ENCODE results near the gene LRRC27.

- TF ChIP-seq CTCF (IDR thresholded peaks at IDR 0.05) (no peak), EZH2 (IDR thresholded peaks at IDR 0.05; ENCODE audit: borderline replicate concordance, insufficient read depth, low read depth, low read length, poor library complexity, severe bottlenecking) (no peak)
These were observed 59.7 kb downstream of the LRRC27 start for GRCh38 chr10:132391676-132392020.
